Testis (tissue), 2 donors: ENCODE results near the gene CPXM1.

Source experiments
- POLR2A ChIP-seq: fragments of 450-650 bp; IDR thresholded peaks from one replicate; pipeline ENCODE4 v1.6.1; 2017; ENCODE audit warnings: antibody characterized with exemption, mild to moderate bottlenecking, moderate library complexity
- TF ChIP-seq, protein P1 (sequence below), 3 experiments: fragments of 450-650 bp in 2 of 3; fragments of 200-600 bp in 1 of 3; sonication (generic) in 1 of 3; IDR thresholded peaks; one replicate each; pipeline ENCODE4 v1.5.1; 2016 to 2019; ENCODE audit warnings: antibody characterized with exemption in 3 of 3, mild to moderate bottlenecking in 2 of 3, moderate library complexity in 1 of 3

DNA sequence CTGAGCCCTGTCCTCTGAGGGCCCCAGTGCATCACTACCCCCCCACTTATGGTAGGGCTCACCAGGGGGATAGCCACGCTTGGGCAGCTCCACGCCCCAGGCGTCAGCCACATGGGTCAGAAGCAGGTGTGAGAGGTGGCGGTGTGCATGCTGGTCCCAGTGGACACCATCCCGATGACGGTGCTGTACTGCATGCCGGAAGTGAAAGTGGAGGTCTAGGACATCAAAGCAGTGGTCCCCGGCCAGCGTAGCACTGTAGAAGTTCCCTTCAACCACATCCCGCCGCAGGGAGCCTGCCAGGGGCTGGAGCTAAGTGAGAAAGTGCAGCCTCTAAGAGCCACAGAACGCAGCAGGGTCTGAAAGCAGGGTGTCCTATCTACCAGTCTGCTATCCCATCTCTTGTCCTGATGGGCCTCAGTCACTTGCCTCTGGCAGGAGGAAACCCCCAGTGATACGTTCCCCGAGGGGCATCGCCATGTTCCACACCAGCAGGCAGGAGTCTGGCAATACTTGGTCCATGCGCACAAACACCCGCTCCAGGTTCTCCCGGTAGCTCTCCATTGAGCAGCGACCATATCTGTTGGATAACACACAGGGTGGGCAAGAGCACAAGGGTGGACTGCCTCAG, 37.9 kb upstream of the CPXM1 start:
- TF ChIP-seq POLR2A: no peak
- TF ChIP-seq, protein P1, sequence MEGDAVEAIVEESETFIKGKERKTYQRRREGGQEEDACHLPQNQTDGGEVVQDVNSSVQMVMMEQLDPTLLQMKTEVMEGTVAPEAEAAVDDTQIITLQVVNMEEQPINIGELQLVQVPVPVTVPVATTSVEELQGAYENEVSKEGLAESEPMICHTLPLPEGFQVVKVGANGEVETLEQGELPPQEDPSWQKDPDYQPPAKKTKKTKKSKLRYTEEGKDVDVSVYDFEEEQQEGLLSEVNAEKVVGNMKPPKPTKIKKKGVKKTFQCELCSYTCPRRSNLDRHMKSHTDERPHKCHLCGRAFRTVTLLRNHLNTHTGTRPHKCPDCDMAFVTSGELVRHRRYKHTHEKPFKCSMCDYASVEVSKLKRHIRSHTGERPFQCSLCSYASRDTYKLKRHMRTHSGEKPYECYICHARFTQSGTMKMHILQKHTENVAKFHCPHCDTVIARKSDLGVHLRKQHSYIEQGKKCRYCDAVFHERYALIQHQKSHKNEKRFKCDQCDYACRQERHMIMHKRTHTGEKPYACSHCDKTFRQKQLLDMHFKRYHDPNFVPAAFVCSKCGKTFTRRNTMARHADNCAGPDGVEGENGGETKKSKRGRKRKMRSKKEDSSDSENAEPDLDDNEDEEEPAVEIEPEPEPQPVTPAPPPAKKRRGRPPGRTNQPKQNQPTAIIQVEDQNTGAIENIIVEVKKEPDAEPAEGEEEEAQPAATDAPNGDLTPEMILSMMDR (IDR thresholded peaks at IDR 0.05): no peak
